HEK293 (cell line): ENCODE measurements around the gene ADIPOR2.

Experiments
- CTCF ChIA-PET: fragments of 350-600 bp; formaldehyde crosslinking; extraction: SDS; loops from one replicate; lab custom pipeline; 2021; ENCODE audit warnings: antibody characterized with exemption; lab: Yijun Ruan, JAX
- POLR2A ChIA-PET: fragments of 300-600 bp; formaldehyde crosslinking; extraction: SDS; loops from one replicate; lab custom pipeline; 2020; ENCODE audit warnings: antibody characterized with exemption, inconsistent platforms; lab: Yijun Ruan, JAX
- H3K27ac ChIP-seq: fragments of 200-500 bp; sonication (Bioruptor generic); 2 replicates; pipeline ENCODE4 v1.5.1; 2014; ENCODE audit warnings: low read depth, low read length, control low read depth, inconsistent platforms; ENCODE audit errors: extremely low read depth
- H3K36me3 ChIP-seq, 2 experiments: fragments of 200-500 bp in 1 of 2; sonication (Bioruptor generic) in 1 of 2; 1 replicate in 1 of 2; 2 replicates in 1 of 2; pipeline ENCODE4 v1.5.1; 2014 to 2017; ENCODE audit warnings: inconsistent platforms in 2 of 2, low read length in 2 of 2; ENCODE audit not compliant: control insufficient read depth in 2 of 2, insufficient read depth in 1 of 2
- H3K4me1 ChIP-seq: fragments of 200-500 bp; sonication (Bioruptor generic); 2 replicates; pipeline ENCODE4 v1.5.1; 2014; ENCODE audit warnings: mild to moderate bottlenecking, low read length, inconsistent platforms; ENCODE audit not compliant: control insufficient read depth, insufficient read depth
- H3K4me3 ChIP-seq: 2 replicates; pipeline ENCODE4 v1.5.1; 2011; ENCODE audit warnings: low read depth, mild to moderate bottlenecking, control low read depth, low read length, moderate library complexity
- H3K9me3 ChIP-seq: fragments of 200-500 bp; sonication (Bioruptor generic); 2 replicates; pipeline ENCODE4 v1.5.1; 2014; ENCODE audit warnings: low read depth, low read length, inconsistent platforms; ENCODE audit not compliant: control insufficient read depth, insufficient read depth
- GLIS1 ChIP-seq: fragments of 450-650 bp; formaldehyde crosslinking; IDR thresholded peaks from 2 replicates; pipeline ENCODE4 v1.5.1; 2016; ENCODE audit warnings: missing biosample characterization, missing genetic modification characterization
- IKZF3 ChIP-seq: fragments of 450-650 bp; IDR thresholded peaks from 2 replicates; pipeline ENCODE4 v1.5.0; 2018; ENCODE audit warnings: missing biosample characterization, mild to moderate bottlenecking, missing genetic modification characterization, moderate library complexity
- KLF1 ChIP-seq: fragments of 450-650 bp; formaldehyde crosslinking; IDR thresholded peaks from 2 replicates; pipeline ENCODE4 v1.5.1; 2016; ENCODE audit warnings: missing biosample characterization, missing genetic modification characterization
- KLF9 ChIP-seq: fragments of 450-650 bp; formaldehyde crosslinking; IDR thresholded peaks from 2 replicates; pipeline ENCODE4 v1.5.1; 2016; ENCODE audit warnings: missing biosample characterization, missing genetic modification characterization, low read depth
- MYNN ChIP-seq: fragments of 450-650 bp; formaldehyde crosslinking; IDR thresholded peaks from 2 replicates; pipeline ENCODE4 v1.5.1; 2016; ENCODE audit warnings: missing biosample characterization, missing genetic modification characterization, borderline replicate concordance
- PATZ1 ChIP-seq: fragments of 450-650 bp; formaldehyde crosslinking; IDR thresholded peaks from 2 replicates; pipeline ENCODE4 v1.5.1; 2016; ENCODE audit warnings: missing biosample characterization, missing genetic modification characterization
- REPIN1 ChIP-seq: fragments of 450-650 bp; formaldehyde crosslinking; IDR thresholded peaks from 2 replicates; pipeline ENCODE4 v1.5.1; 2017; ENCODE audit warnings: missing biosample characterization, missing genetic modification characterization, low read depth
- SCRT1 ChIP-seq: fragments of 450-650 bp; formaldehyde crosslinking; IDR thresholded peaks from 2 replicates; pipeline ENCODE4 v1.5.1; 2016; ENCODE audit warnings: missing biosample characterization, missing genetic modification characterization, borderline replicate concordance
- ZBTB1 ChIP-seq: fragments of 450-650 bp; formaldehyde crosslinking; IDR thresholded peaks from 2 replicates; pipeline ENCODE4 v1.5.1; 2016; ENCODE audit warnings: missing biosample characterization, missing genetic modification characterization
- ZBTB17 ChIP-seq: fragments of 450-650 bp; formaldehyde crosslinking; IDR thresholded peaks from 2 replicates; pipeline ENCODE4 v1.5.1; 2016; ENCODE audit warnings: missing biosample characterization, missing genetic modification characterization
- ZNF138 ChIP-seq: fragments of 450-650 bp; formaldehyde crosslinking; IDR thresholded peaks from 2 replicates; pipeline ENCODE4 v1.5.1; 2016; ENCODE audit warnings: missing biosample characterization, missing genetic modification characterization, borderline replicate concordance
- ZNF157 ChIP-seq: fragments of 450-650 bp; formaldehyde crosslinking; IDR thresholded peaks from 2 replicates; pipeline ENCODE4 v1.5.1; 2016; ENCODE audit warnings: missing biosample characterization, missing genetic modification characterization
- ZNF341 ChIP-seq: fragments of 450-650 bp; formaldehyde crosslinking; IDR thresholded peaks from 2 replicates; pipeline ENCODE4; 2016; ENCODE audit warnings: low read depth, missing biosample characterization, missing genetic modification characterization
- ZNF394 ChIP-seq: fragments of 450-650 bp; formaldehyde crosslinking; IDR thresholded peaks from 2 replicates; pipeline ENCODE4 v1.5.1; 2016; ENCODE audit warnings: missing biosample characterization, missing genetic modification characterization, mild to moderate bottlenecking, moderate library complexity, borderline replicate concordance
- ZNF433 ChIP-seq: fragments of 450-650 bp; formaldehyde crosslinking; IDR thresholded peaks from 2 replicates; pipeline ENCODE4 v1.5.1; 2016; ENCODE audit warnings: missing biosample characterization, missing genetic modification characterization, low read depth
- ZNF473 ChIP-seq: fragments of 450-650 bp; formaldehyde crosslinking; IDR thresholded peaks from 2 replicates; pipeline ENCODE4 v1.5.1; 2017; ENCODE audit warnings: missing biosample characterization, missing genetic modification characterization
- ZNF501 ChIP-seq: fragments of 450-650 bp; formaldehyde crosslinking; IDR thresholded peaks from 2 replicates; pipeline ENCODE4 v1.5.1; 2016; ENCODE audit warnings: missing biosample characterization, missing genetic modification characterization
- ZNF529 ChIP-seq: fragments of 450-650 bp; formaldehyde crosslinking; IDR thresholded peaks from 2 replicates; pipeline ENCODE4 v1.5.1; 2017; ENCODE audit warnings: missing genetic modification characterization, missing biosample characterization; ENCODE audit not compliant: insufficient replicate concordance
- ZNF580 ChIP-seq: fragments of 450-650 bp; formaldehyde crosslinking; IDR thresholded peaks from 2 replicates; pipeline ENCODE4 v1.5.1; 2016; ENCODE audit warnings: missing biosample characterization, missing genetic modification characterization
- ZNF621 ChIP-seq: fragments of 450-650 bp; formaldehyde crosslinking; IDR thresholded peaks from 2 replicates; pipeline ENCODE4 v1.5.1; 2017; ENCODE audit warnings: missing biosample characterization, missing genetic modification characterization
- ZNF654 ChIP-seq: fragments of 450-650 bp; formaldehyde crosslinking; IDR thresholded peaks from 2 replicates; pipeline ENCODE4 v1.5.1; 2016; ENCODE audit warnings: low read depth, missing biosample characterization, missing genetic modification characterization
- ZXDB ChIP-seq: fragments of 450-650 bp; formaldehyde crosslinking; IDR thresholded peaks from 2 replicates; pipeline ENCODE4 v1.5.1; 2016; ENCODE audit warnings: missing biosample characterization, missing genetic modification characterization
- TF ChIP-seq, protein P1 (sequence below): fragments of 450-650 bp; formaldehyde crosslinking; IDR thresholded peaks from 2 replicates; pipeline ENCODE4 v1.5.1; 2016; ENCODE audit warnings: missing biosample characterization, missing genetic modification characterization
- TF ChIP-seq, protein P2 (sequence below): fragments of 450-650 bp; formaldehyde crosslinking; IDR thresholded peaks from 2 replicates; pipeline ENCODE4 v1.5.1; 2017; ENCODE audit warnings: missing biosample characterization, missing genetic modification characterization

ADIPOR2 gene

DNA sequence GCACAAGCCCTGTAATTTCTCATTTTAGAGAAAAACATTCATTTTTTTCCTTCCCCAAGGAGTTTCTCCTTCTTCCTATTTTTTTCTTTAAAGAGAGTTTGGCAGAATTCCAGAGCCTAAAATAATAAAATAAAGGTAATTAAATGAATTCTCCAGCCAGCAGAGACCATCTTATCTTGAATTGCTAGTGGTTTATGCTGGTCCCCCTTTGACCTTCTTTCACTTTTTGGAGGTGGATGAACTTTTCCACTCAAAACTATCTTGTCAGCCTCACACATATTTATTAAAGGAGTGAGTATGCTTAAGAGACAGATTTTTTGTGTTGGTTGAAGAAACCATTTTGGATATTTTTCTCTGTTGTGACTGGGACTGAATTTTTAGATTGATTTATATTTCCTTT, 47.6 kb downstream of the ADIPOR2 start:
- Histone ChIP-seq H3K36me3 (no peaks in the 10 kb centered on the region), H3K4me1 (peaks cover 44% of the 10 kb centered on the region), H3K27ac (no peak overlapping the region), H3K4me3 (no peak overlapping the region), H3K9me3 (no peaks in the 10 kb centered on the region)
- ChIA-PET POLR2A (no interaction called here), CTCF (interaction anchor here (0.9 kb wide), 1 partner anchor 53 kb away, joined by 3 read pairs; no protein-coding TSS in a partner anchor)
- TF ChIP-seq, protein P1, sequence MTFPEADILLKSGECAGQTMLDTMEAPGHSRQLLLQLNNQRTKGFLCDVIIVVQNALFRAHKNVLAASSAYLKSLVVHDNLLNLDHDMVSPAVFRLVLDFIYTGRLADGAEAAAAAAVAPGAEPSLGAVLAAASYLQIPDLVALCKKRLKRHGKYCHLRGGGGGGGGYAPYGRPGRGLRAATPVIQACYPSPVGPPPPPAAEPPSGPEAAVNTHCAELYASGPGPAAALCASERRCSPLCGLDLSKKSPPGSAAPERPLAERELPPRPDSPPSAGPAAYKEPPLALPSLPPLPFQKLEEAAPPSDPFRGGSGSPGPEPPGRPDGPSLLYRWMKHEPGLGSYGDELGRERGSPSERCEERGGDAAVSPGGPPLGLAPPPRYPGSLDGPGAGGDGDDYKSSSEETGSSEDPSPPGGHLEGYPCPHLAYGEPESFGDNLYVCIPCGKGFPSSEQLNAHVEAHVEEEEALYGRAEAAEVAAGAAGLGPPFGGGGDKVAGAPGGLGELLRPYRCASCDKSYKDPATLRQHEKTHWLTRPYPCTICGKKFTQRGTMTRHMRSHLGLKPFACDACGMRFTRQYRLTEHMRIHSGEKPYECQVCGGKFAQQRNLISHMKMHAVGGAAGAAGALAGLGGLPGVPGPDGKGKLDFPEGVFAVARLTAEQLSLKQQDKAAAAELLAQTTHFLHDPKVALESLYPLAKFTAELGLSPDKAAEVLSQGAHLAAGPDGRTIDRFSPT (tag by site-specific recombination) = no peak
- TF ChIP-seq, protein P2, sequence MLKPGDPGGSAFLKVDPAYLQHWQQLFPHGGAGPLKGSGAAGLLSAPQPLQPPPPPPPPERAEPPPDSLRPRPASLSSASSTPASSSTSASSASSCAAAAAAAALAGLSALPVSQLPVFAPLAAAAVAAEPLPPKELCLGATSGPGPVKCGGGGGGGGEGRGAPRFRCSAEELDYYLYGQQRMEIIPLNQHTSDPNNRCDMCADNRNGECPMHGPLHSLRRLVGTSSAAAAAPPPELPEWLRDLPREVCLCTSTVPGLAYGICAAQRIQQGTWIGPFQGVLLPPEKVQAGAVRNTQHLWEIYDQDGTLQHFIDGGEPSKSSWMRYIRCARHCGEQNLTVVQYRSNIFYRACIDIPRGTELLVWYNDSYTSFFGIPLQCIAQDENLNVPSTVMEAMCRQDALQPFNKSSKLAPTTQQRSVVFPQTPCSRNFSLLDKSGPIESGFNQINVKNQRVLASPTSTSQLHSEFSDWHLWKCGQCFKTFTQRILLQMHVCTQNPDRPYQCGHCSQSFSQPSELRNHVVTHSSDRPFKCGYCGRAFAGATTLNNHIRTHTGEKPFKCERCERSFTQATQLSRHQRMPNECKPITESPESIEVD = peak; percentile 94

DNA sequence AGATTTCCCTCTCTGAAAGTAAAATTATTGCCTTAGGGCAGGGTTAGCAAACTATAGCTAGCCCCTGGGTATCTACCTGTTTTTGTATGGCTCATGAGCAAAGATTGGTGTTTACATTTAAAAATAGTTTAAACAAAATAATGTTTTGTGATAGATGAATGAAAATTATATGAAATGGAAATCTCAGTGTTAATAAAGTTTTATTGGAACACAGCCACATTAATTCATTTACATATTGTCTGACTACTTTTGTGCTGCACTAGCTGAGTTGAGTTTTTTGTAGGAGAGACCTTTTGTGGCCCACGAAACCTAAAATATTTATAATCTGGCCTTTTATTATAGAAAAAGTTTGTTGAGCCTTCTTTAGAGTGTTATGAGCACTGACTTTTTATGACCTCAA, 48.5 kb downstream of the ADIPOR2 start:
- POLR2A ChIA-PET = no interaction called here
- CTCF ChIA-PET = interaction anchor here (0.7 to 0.9 kb wide), 2 partner anchors 52 to 489 kb away, joined by 3 read pairs; no protein-coding TSS in a partner anchor
- Histone ChIP-seq H3K4me3 (no peak overlapping the region), H3K4me1 (peaks cover 44% of the 10 kb centered on the region), H3K27ac (no peak overlapping the region), H3K36me3 (no peaks in the 10 kb centered on the region; a peak in 1 of 3 replicates), H3K9me3 (no peaks in the 10 kb centered on the region)
- no peak for TF ChIP-seq REPIN1 (tag by site-specific recombination)
- TF ChIP-seq IKZF3 (tag by site-specific recombination) = no peak
- no peak for TF ChIP-seq ZNF394
- TF ChIP-seq KLF9 (tag by site-specific recombination) = no peak
- TF ChIP-seq ZNF580 (tag by site-specific recombination) = no peak
- no peak for TF ChIP-seq ZNF433
- TF ChIP-seq KLF1 (tag by site-specific recombination) = no peak
- TF ChIP-seq ZNF473 (tag by site-specific recombination) = no peak
- no peak for TF ChIP-seq ZNF341 (tag by site-specific recombination)
- TF ChIP-seq ZBTB1 (tag by site-specific recombination) = no peak
- TF ChIP-seq ZXDB (tag by site-specific recombination) = no peak
- TF ChIP-seq ZNF621 (tag by site-specific recombination) = no peak
- no peak for TF ChIP-seq ZNF157 (tag by site-specific recombination)
- TF ChIP-seq ZNF501 (tag by site-specific recombination) = no peak

DNA sequence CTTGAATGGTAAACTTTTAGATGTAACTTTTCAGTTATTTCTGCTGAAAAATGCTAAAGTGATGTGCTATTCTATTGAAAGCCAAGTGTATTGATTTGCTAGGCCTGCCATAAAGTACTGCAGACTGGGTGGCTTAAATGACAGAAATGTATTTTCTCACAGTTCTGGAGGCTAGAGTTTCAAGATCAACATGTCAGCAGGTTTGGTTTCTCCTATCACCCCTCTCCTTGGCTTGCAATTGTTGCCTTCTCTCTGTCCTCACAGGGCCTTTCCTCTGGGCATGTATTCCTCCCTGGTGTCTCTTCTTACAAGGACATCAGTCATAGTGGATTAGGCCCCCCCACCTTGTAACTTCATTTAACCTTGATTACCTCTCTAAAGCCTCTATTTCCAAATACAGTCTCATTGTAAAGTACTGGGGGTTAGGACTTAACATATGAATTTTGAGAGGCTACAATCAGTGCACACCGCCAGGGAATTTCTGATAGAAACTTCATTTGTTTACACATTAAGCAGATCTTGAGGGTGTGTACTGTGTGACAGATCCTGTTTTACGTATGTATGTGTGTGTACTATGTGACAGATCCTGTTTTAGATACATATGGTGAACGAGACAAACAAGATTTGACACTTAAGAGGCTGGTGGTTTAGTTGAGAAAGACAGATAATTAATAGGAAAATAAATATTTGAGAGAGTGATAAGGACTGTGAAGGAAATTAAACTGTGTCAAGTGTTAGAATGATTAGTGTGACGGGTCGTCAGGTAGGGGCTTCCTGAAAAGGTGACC, 49.5 kb downstream of the ADIPOR2 start:
- ChIA-PET POLR2A (no interaction called here), CTCF (interaction anchor here (0.6 to 1.0 kb wide), 3 partner anchors 12 to 178 kb away, joined by 3 to 6 read pairs (median 4); no protein-coding TSS in a partner anchor)
- Histone ChIP-seq H3K9me3 (no peaks in the 10 kb centered on the region), H3K36me3 (no peaks in the 10 kb centered on the region; a peak in 1 of 3 replicates), H3K4me3 (no peak overlapping the region), H3K27ac (peak overlapping the region; percentile 47; the same call in 1 of the 2 replicates), H3K4me1 (peaks cover 44% of the 10 kb centered on the region)
- TF ChIP-seq ZBTB17 (peak; percentile 52; the same call in 1 of the 2 replicates), ZNF138 (no peak), ZNF394 (no peak), GLIS1 (0 out of 2 replicates have a peak, but pooled peaks have one; percentile 16), ZNF529 (tag by site-specific recombination) (no peak), PATZ1 (tag by site-specific recombination) (peak; percentile 25; the same call in 1 of the 2 replicates), MYNN (tag by site-specific recombination) (no peak), SCRT1 (tag by site-specific recombination) (peak; percentile 54; the same call in 1 of the 2 replicates), ZNF654 (no peak)
